ENCODE results near the gene TMEM89.

Gene TMEM89, protein sequence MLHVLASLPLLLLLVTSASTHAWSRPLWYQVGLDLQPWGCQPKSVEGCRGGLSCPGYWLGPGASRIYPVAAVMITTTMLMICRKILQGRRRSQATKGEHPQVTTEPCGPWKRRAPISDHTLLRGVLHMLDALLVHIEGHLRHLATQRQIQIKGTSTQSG

DNA sequence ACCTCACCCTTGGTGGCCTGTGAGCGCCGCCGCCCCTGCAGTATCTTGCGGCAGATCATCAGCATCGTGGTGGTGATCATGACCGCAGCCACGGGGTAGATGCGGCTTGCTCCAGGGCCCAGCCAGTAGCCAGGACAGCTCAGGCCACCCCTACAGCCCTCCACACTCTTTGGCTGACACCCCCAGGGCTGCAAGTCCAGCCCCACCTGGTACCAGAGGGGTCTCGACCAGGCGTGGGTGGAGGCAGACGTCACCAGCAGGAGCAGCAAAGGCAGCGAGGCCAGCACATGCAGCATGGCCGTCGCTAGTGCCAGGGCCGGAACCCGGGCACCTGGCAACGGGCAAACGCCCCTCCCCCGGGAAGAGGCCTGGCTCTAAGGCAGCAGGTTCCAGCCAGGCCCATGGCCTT lies at the start of gene TMEM89:
TMEM89 (minus strand) TSS at position 309 of the 409 bp plus-strand sequence; CDS start at position 296, 13 bp downstream.
- H3K36me3 ChIP-seq (ENCODE audit: control insufficient read depth, insufficient read depth, low read length), result no peaks in the 10 kb centered on the region

DNA sequence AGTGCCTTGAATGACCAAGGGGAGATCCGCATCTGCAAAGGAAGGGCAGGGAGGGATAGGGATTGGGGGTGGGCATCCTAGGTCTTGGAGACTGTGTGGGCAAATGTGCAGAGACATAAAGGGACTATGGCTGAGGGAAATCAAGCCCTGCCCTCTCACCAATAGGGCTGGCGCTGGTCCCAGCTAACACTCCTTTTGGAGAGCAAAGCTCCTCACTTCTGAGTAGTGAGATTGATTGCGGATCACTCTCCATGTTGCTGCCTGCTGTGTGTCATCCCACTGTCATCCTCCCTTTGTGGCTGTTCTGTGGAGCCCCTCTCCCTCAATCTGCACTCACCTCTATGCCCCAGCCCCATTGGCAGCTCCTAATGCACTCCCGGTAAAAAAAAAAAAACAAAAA lies 43.4 kb upstream of the TMEM89 start:
- H3K36me3 ChIP-seq (ENCODE audit: control insufficient read depth, insufficient read depth, low read length), result no peaks in the 10 kb centered on the region
- no peak overlapping the region for H3K27ac ChIP-seq (ENCODE audit: low read depth, low read length)
- H3K9ac ChIP-seq (ENCODE audit: low read length), result no peak overlapping the region
- no peak overlapping the region for H3K4me3 ChIP-seq (ENCODE audit: low read length)
- peaks cover 6% of the 10 kb centered on the region for H3K4me1 ChIP-seq (ENCODE audit: control insufficient read depth, insufficient read depth, low read length)
- peaks cover 15% of the 10 kb centered on the region for H3K27me3 ChIP-seq (ENCODE audit: control insufficient read depth, insufficient read depth, low read length)

More for the DNA sequence above, at the start of gene TMEM89:
- Histone ChIP-seq H3K9ac (ENCODE audit: low read length) (no peak within 1 kb of the TSS), H3K27me3 (ENCODE audit: control insufficient read depth, insufficient read depth, low read length) (no peaks in the 10 kb centered on the region), H3K4me3 (ENCODE audit: low read length) (no peak within 1 kb of the TSS), H3K27ac (ENCODE audit: low read depth, low read length) (no peak within 1 kb of the TSS), H3K4me1 (ENCODE audit: control insufficient read depth, insufficient read depth, low read length) (no peaks in the 10 kb centered on the region)

DNA sequence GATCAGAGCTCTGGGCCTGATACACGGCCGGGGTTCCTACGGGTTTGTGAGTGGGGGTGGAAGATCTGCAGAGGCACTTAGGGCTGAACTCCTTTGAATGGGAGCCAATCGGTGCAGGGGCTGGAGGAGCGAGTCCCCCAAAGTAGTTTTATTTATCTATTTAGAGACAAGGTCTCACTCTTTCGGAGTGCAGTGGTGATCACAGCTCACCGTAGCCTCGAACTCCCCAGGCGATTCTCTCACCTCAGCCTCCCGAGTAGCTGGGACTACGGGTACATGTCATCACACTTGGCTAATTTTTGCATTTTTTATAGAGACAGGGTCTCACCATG lies 42.7 kb upstream of the TMEM89 start:
- H3K9ac ChIP-seq (ENCODE audit: low read length), result no peak overlapping the region
- peaks cover 15% of the 10 kb centered on the region for H3K27me3 ChIP-seq (ENCODE audit: control insufficient read depth, insufficient read depth, low read length)
- H3K4me1 ChIP-seq (ENCODE audit: control insufficient read depth, insufficient read depth, low read length), result peaks cover 6% of the 10 kb centered on the region
- no peak overlapping the region for H3K4me3 ChIP-seq (ENCODE audit: low read length)
- no peak overlapping the region for H3K27ac ChIP-seq (ENCODE audit: low read depth, low read length)
- no peaks in the 10 kb centered on the region for H3K36me3 ChIP-seq (ENCODE audit: control insufficient read depth, insufficient read depth, low read length)

GRCh38 chr3:48663489-48664312 lies 42.1 kb upstream of the TMEM89 start:
- Histone ChIP-seq H3K36me3 (ENCODE audit: control insufficient read depth, insufficient read depth, low read length) (no peaks in the 10 kb centered on the region), H3K9ac (ENCODE audit: low read length) (peak overlapping the region; percentile 16), H3K4me1 (ENCODE audit: control insufficient read depth, insufficient read depth, low read length) (peaks cover 6% of the 10 kb centered on the region), H3K27me3 (ENCODE audit: control insufficient read depth, insufficient read depth, low read length) (peaks cover 15% of the 10 kb centered on the region), H3K27ac (ENCODE audit: low read depth, low read length) (peak overlapping the region; percentile 62), H3K4me3 (ENCODE audit: low read length) (peak overlapping the region; percentile 63)

DNA sequence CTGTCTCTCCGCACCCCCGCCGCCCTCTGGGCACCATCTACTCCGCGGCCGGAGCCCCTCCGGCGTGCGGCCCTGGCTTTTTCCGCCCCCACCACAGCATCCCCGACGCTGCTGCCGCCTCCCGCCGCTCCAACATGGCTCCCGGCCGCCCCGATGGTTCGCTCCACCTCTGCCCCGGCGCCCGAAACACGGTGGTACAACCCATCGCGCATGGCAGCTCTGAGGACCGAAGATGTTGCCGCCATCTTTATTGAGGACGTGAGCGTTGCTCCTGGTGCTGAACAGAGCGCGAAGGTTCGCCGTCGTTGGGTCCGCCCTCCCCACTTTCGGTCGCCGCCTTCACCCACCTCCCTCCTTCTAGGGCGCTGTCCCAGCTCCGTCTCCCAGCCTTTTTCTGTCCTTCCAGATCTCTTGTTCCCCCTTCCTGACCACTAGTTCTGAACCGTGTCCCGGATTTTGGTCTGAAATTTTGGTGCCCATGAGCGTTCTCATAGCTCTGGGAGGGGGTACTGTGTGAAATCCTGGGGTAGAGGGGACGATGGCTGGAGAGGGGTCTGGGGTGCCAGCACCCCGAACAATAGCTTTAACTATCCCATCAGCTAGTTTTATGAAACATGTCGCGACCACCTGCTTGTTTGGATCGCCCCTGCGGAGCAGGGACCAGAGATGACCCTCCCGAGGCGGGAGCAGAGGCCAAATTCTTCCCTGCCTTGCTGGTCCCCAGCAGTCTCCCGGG lies 41.4 kb upstream of the TMEM89 start, which contains the start of gene CELSR3:
CELSR3 (minus strand) TSS at position 134 of the 736 bp plus-strand sequence. CDS start 252 bp downstream, outside the sequence.
- Histone ChIP-seq H3K36me3 (ENCODE audit: control insufficient read depth, insufficient read depth, low read length) (no peaks in the 10 kb centered on the region), H3K4me1 (ENCODE audit: control insufficient read depth, insufficient read depth, low read length) (peaks cover 6% of the 10 kb centered on the region), H3K4me3 (ENCODE audit: low read length) (peak within 1 kb of the TSS; percentile 63), H3K27me3 (ENCODE audit: control insufficient read depth, insufficient read depth, low read length) (peaks cover 15% of the 10 kb centered on the region), H3K27ac (ENCODE audit: low read depth, low read length) (peak within 1 kb of the TSS; percentile 62), H3K9ac (ENCODE audit: low read length) (peak within 1 kb of the TSS; percentile 16)

GRCh38 chr3:48662145-48662752 lies 40.7 kb upstream of the TMEM89 start:
- no peak overlapping the region for H3K4me3 ChIP-seq (ENCODE audit: low read length)
- H3K27me3 ChIP-seq (ENCODE audit: control insufficient read depth, insufficient read depth, low read length), result peaks cover 15% of the 10 kb centered on the region
- H3K9ac ChIP-seq (ENCODE audit: low read length), result no peak overlapping the region
- peaks cover 6% of the 10 kb centered on the region for H3K4me1 ChIP-seq (ENCODE audit: control insufficient read depth, insufficient read depth, low read length)
- no peaks in the 10 kb centered on the region for H3K36me3 ChIP-seq (ENCODE audit: control insufficient read depth, insufficient read depth, low read length)
- H3K27ac ChIP-seq (ENCODE audit: low read depth, low read length), result no peak overlapping the region

DNA sequence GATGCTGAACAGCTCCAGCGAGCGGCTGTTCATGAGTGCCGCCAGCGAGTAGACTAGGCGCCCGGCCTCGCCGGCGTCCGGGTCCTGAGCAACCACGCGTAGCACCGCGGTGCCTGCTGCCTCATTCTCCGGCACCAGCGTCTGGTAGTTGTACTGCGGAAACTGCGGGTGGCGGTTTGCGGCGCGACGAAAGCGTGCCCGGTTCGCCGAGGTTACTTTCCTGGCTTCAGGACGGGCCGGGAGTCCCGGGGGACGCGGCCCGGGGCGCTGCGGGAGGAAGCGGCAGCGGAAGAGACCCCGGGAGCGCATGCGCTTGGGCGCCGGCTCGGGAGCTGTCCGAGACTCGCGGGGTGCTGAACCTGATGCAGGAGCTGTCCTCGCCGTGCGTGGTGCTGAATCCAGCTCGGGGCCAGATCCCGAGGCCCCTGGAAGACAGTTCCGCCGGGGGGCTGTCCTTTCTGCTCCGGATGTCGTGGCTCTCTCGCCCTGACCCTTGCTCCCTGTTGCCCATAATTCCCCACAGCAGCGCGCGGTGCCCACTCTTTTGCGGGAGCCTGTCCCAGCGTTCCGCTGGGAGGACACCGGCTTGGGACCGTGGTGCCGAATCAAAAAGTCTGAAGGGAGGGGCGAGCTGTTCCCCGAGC lies 40.1 kb upstream of the TMEM89 start:
- Histone ChIP-seq H3K4me1 (ENCODE audit: control insufficient read depth, insufficient read depth, low read length) (peaks cover 6% of the 10 kb centered on the region), H3K27me3 (ENCODE audit: control insufficient read depth, insufficient read depth, low read length) (peaks cover 15% of the 10 kb centered on the region), H3K9ac (ENCODE audit: low read length) (no peak overlapping the region), H3K36me3 (ENCODE audit: control insufficient read depth, insufficient read depth, low read length) (no peaks in the 10 kb centered on the region), H3K4me3 (ENCODE audit: low read length) (peak overlapping the region; percentile 53), H3K27ac (ENCODE audit: low read depth, low read length) (no peak overlapping the region)

- Histone ChIP-seq H3K4me1 (ENCODE audit: control insufficient read depth, insufficient read depth, low read length) (peaks cover 6% of the 10 kb centered on the region), H3K27me3 (ENCODE audit: control insufficient read depth, insufficient read depth, low read length) (peaks cover 15% of the 10 kb centered on the region), H3K36me3 (ENCODE audit: control insufficient read depth, insufficient read depth, low read length) (no peaks in the 10 kb centered on the region), H3K27ac (ENCODE audit: low read depth, low read length) (no peak overlapping the region), H3K4me3 (ENCODE audit: low read length) (peak overlapping the region; percentile 53), H3K9ac (ENCODE audit: low read length) (no peak overlapping the region)
Observed at GRCh38 chr3:48660800-48661400, 39.3 kb upstream of the TMEM89 start.

DNA sequence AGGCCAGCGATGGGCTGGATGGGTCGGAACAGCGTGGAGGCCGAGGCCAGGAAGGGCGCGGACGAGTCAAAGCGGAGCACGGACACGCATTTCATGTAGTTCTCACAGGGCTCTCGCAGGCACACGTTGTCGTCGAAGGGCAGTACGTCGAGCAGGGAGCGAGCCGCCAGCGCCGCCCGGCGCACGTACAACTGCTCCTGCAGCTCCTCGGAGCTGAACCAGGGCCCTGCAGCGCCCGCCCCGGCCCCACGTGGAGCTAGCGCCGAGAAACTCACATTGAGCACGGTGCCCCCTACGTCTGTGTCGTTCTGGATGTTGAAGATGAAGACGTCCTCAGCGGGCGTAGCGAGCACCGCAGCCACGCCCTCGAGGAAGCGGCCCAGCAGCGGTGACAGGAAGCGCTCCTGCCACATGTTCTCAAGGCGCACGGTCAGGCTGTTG lies 35.3 kb upstream of the TMEM89 start:
- no peaks in the 10 kb centered on the region for H3K4me1 ChIP-seq (ENCODE audit: control insufficient read depth, insufficient read depth, low read length)
- peak overlapping the region; percentile 59 for H3K4me3 ChIP-seq (ENCODE audit: low read length)
- H3K9ac ChIP-seq (ENCODE audit: low read length), result no peak overlapping the region
- H3K27me3 ChIP-seq (ENCODE audit: control insufficient read depth, insufficient read depth, low read length), result peaks cover 3% of the 10 kb centered on the region
- peak overlapping the region; percentile 1 for H3K27ac ChIP-seq (ENCODE audit: low read depth, low read length)
- no peaks in the 10 kb centered on the region for H3K36me3 ChIP-seq (ENCODE audit: control insufficient read depth, insufficient read depth, low read length)

DNA sequence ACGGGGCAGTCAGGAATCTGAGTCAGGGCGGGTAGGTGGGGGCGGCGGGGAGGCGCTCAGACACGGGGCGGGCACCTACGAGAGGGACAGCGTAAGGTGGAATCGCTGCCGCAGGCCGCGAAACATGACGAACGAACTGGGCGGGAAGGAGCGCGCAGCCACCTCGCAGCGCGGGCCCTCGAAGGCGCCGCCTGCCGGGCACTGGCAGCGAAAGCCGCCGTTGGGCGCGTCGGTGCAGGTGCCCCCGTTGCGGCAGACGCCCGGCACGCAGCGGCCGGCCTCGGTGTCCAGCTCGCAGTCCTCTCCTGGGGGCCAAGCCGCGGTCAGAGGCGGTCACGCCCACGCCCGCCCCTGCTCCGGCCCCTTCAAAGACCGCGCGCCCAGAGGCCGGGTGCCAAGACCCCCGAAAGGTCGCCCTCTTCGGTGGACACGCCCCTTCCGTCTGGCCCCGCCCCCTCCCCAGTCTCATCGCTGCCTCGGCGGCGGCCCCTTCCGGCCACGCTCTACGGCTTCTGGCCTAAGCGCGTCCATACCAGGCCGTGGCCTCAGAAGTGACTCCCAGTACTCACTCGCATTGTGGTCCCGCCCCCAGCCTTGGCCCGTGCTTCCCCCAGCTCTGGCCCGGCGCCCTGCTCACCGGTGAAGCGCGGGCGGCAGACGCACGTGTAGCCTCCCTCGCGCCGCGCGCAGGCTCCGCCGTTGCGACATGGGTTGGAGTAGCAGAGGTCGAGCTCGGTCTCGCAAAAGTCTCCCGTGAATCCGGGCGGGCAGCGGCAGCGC lies 34.7 kb upstream of the TMEM89 start:
- H3K4me3 ChIP-seq (ENCODE audit: low read length), result peak overlapping the region; percentile 59
- no peaks in the 10 kb centered on the region for H3K36me3 ChIP-seq (ENCODE audit: control insufficient read depth, insufficient read depth, low read length)
- H3K9ac ChIP-seq (ENCODE audit: low read length), result no peak overlapping the region
- peak overlapping the region; percentile 1 for H3K27ac ChIP-seq (ENCODE audit: low read depth, low read length)
- H3K27me3 ChIP-seq (ENCODE audit: control insufficient read depth, insufficient read depth, low read length), result peaks cover 3% of the 10 kb centered on the region
- H3K4me1 ChIP-seq (ENCODE audit: control insufficient read depth, insufficient read depth, low read length), result no peaks in the 10 kb centered on the region

DNA sequence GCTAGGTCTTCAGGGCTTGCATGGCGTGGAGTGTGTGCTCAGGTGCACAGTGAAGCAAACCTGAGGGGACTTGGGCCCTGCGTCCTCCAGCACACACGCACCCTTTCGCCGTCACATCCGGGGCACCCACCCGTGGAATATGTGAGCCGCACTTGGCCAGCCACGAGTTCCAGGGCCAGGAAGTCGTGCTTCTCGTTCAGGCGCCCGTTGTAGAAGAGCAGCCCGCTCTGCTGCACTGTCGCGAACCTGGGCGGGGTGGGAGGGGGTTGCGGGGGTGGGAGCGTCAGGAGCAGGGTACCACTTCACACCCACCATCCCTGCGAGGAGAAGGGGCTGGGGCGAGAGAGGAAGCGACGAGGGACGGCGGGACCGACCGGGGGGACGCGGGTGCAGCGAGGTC lies 34.0 kb upstream of the TMEM89 start:
- peak overlapping the region; percentile 35 for H3K4me3 ChIP-seq (ENCODE audit: low read length)
- no peak overlapping the region for H3K9ac ChIP-seq (ENCODE audit: low read length)
- no peaks in the 10 kb centered on the region for H3K4me1 ChIP-seq (ENCODE audit: control insufficient read depth, insufficient read depth, low read length)
- H3K36me3 ChIP-seq (ENCODE audit: control insufficient read depth, insufficient read depth, low read length), result no peaks in the 10 kb centered on the region
- H3K27me3 ChIP-seq (ENCODE audit: control insufficient read depth, insufficient read depth, low read length), result peaks cover 3% of the 10 kb centered on the region
- H3K27ac ChIP-seq (ENCODE audit: low read depth, low read length), result no peak overlapping the region

Measured in rectal smooth muscle tissue (tissue), 1 donor.